H1 (cell line): ENCODE measurements around the gene UGT3A1.

Experiments used
- BRCA1 ChIP-seq: IDR thresholded peaks from 2 replicates; pipeline ENCODE4 v1.6.1; 2012; ENCODE audit warnings: low read depth, low read length, improper control_type of control experiment
- CBX5 ChIP-seq: fragments of 300-800, 300-1000 bp; sonication (generic); IDR thresholded peaks from 2 replicates; pipeline ENCODE4 v1.7.1; 2016; ENCODE audit warnings: antibody characterized with exemption, low read length, low read depth
- CTCF ChIP-seq, 3 experiments: IDR thresholded peaks; 1 replicate in 2 of 3; 2 replicates in 1 of 3; pipeline versions ENCODE4 v1.5.1 to v1.6.1; 2011; ENCODE audit warnings: low read length in 3 of 3, mild to moderate bottlenecking in 3 of 3, inconsistent platforms in 2 of 3, low read depth in 1 of 3, moderate library complexity in 1 of 3; ENCODE audit not compliant: insufficient read depth in 1 of 3; ENCODE audit errors: control extremely low read depth in 1 of 3
- EZH2 ChIP-seq: fragments of 200-600 bp; sonication (generic); IDR thresholded peaks from 2 replicates; pipeline ENCODE4 v1.7.1; 2012; ENCODE audit warnings: low read depth, mild to moderate bottlenecking, moderate library complexity, low read length, inconsistent platforms; ENCODE audit not compliant: severe bottlenecking
- GABPA ChIP-seq: IDR thresholded peaks from 2 replicates; pipeline ENCODE4 v1.6.1; 2011; ENCODE audit warnings: mild to moderate bottlenecking, low read length, moderate library complexity, borderline replicate concordance; ENCODE audit not compliant: insufficient read depth
- JUND ChIP-seq: IDR thresholded peaks from 2 replicates; pipeline ENCODE4 v1.6.1; 2011; ENCODE audit warnings: mild to moderate bottlenecking, improper control_type of control experiment, low read length
- KDM1A ChIP-seq: fragments of 200-600, 300-600 bp; sonication (generic); IDR thresholded peaks from 2 replicates; pipeline ENCODE4 v1.7.1; 2016; ENCODE audit warnings: mild to moderate bottlenecking, low read length, borderline replicate concordance
- MAX ChIP-seq: IDR thresholded peaks from 2 replicates; pipeline ENCODE4 v1.6.1; 2012; ENCODE audit warnings: inconsistent platforms
- POLR2A ChIP-seq, 2 experiments: IDR thresholded peaks; 1 replicate in 1 of 2; 2 replicates in 1 of 2; pipeline ENCODE4 v1.6.1; 2011; ENCODE audit warnings: low read depth in 2 of 2, low read length in 2 of 2, mild to moderate bottlenecking in 2 of 2; ENCODE audit errors: control extremely low read depth in 1 of 2
- POLR2AphosphoS5 ChIP-seq: IDR thresholded peaks from 2 replicates; pipeline ENCODE4 v1.6.1; 2011; ENCODE audit warnings: low read depth, low read length
- TAF1 ChIP-seq: IDR thresholded peaks from 2 replicates; pipeline ENCODE4 v1.6.1; 2011; ENCODE audit warnings: mild to moderate bottlenecking, low read depth, low read length
- TF ChIP-seq, protein P1 (sequence below): IDR thresholded peaks from 2 replicates; pipeline ENCODE4 v1.6.1; 2011; ENCODE audit warnings: low read length, improper control_type of control experiment

- no peak for TF ChIP-seq GABPA
- TF ChIP-seq TAF1: no peak
- TF ChIP-seq POLR2A (IDR thresholded peaks at IDR 0.05; ENCODE audit: control extremely low read depth in 1 of 2, low read depth in 2 of 2, low read length in 2 of 2): no peak
- TF ChIP-seq CTCF (IDR thresholded peaks at IDR 0.05; ENCODE audit: control extremely low read depth in 1 of 3, insufficient read depth in 1 of 3, low read depth in 1 of 3, low read length in 3 of 3): no peak
- TF ChIP-seq, protein P1, sequence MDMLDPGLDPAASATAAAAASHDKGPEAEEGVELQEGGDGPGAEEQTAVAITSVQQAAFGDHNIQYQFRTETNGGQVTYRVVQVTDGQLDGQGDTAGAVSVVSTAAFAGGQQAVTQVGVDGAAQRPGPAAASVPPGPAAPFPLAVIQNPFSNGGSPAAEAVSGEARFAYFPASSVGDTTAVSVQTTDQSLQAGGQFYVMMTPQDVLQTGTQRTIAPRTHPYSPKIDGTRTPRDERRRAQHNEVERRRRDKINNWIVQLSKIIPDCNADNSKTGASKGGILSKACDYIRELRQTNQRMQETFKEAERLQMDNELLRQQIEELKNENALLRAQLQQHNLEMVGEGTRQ: no peak
- TF ChIP-seq KDM1A: no peak
- no peak for TF ChIP-seq JUND
- TF ChIP-seq BRCA1: no peak
- no peak for TF ChIP-seq CBX5
- TF ChIP-seq POLR2AphosphoS5: no peak
- no peak for TF ChIP-seq MAX
- TF ChIP-seq EZH2: no peak
Observed at GRCh38 chr5:36029914-36030313, 38.7 kb upstream of the UGT3A1 start.
